Measurements from ENCODE around the gene RAB14. TPM values are rescaled to one million over a fixed set of nuclear protein-coding genes. Genes with fewer than 3 reads are reported as not detected.
"Not testable (repeated sequence)": the region's sequence is repeated elsewhere in the genome, so short reads cannot be mapped to it uniquely, and the experiment has no call there.

RAB14 gene
- polyA plus RNA-seq, 4 donors, result 36.3 to 67.8 (median 40.6) TPM

DNA sequence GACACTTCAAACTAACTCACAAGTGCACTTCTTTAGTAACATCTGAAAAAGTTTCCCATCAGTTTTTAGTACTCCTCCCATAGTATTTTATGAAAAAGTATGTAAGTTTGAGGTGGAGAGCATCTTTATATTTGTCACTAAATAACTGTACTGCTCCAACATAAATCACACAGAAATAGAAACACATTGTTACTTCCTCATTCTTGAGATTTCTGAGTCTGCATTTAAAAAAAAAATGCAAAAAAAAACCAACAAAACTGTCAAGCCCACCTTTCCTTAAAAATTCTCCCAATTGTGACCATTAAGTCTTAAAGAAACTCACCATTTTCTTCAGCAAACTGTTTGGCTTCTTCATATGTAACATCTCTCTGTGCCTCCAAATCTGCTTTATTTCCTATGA, 18.7 kb downstream of the RAB14 start:
- no peak for FAIRE-seq
- H3K4me1 ChIP-seq (ENCODE audit: control insufficient read depth in 3 of 3, insufficient read depth in 2 of 3, low read depth in 1 of 3, low read length in 2 of 3), result peaks cover 0 to 15% (median 2%) of the 10 kb centered on the region in 3 donors
- peaks cover 2 to 4% (median 2%) of the 10 kb centered on the region in 3 donors for H3K36me3 ChIP-seq (ENCODE audit: control insufficient read depth in 3 of 3, insufficient read depth in 2 of 3, low read depth in 1 of 3, low read length in 3 of 3)

DNA sequence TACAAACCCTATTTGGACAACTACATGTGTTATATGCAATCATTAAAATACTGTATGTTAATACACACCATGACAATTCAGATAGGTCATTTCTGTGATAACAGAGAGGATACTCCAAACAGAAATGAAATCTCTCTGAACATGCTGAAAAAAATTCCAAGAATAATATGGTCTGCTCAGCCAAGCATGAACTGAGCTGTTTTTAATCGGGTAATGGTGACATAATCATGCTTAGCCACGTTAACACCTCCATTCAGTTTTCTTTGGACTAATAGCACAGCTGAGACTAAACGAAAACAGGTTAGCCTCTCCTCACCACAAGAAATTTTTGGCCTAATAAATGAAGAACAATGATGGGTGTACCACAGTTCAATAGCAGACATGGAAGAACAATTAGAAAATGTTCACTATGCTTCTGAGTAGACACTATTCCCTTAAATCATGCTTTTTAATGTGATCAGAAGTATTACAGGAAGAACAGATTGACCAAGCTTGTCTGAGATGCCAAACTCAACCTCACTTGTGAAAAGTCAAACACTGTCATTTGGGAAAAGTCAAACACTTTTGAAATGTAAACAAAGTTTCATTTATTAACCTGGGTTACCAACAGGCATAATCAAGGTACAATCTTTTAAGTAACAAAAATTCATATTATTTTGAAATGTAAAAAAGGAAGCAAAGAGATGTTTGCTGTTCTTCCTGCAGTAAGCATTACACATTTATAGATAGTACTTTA, 19.4 kb downstream of the RAB14 start:
- no peak overlapping the region for H3K4me3 ChIP-seq (ENCODE audit: low read depth in 1 of 3, low read length in 3 of 3)
- peaks cover 0 to 15% (median 2%) of the 10 kb centered on the region in 3 donors for H3K4me1 ChIP-seq (ENCODE audit: control insufficient read depth in 3 of 3, insufficient read depth in 2 of 3, low read depth in 1 of 3, low read length in 2 of 3)
- no peak overlapping the region for H3K27ac ChIP-seq (ENCODE audit: low read depth in 1 of 3, low read length in 2 of 3)
- FAIRE-seq, result no peak
- H3K27me3 ChIP-seq (ENCODE audit: control insufficient read depth in 3 of 3, insufficient read depth in 3 of 3, low read length in 3 of 3), result no peaks in the 10 kb centered on the region
- H3K9me3 ChIP-seq (ENCODE audit: control insufficient read depth in 2 of 2, insufficient read depth in 1 of 2, low read depth in 1 of 2, low read length in 1 of 2), result no peaks in the 10 kb centered on the region
- peaks cover 2 to 4% (median 2%) of the 10 kb centered on the region in 3 donors for H3K36me3 ChIP-seq (ENCODE audit: control insufficient read depth in 3 of 3, insufficient read depth in 2 of 3, low read depth in 1 of 3, low read length in 3 of 3)
- WGBS, 3 donors, result 79 to 91% (median 85%) methylated on average over 3 of the region's 3 CpGs
- no peak for DNase-seq

More for the DNA sequence above, 18.7 kb downstream of the RAB14 start:
- H3K9me3 ChIP-seq (ENCODE audit: control insufficient read depth in 2 of 2, insufficient read depth in 1 of 2, low read depth in 1 of 2, low read length in 1 of 2), result no peaks in the 10 kb centered on the region
- no peak overlapping the region for H3K4me3 ChIP-seq (ENCODE audit: low read depth in 1 of 3, low read length in 3 of 3)
- no peaks in the 10 kb centered on the region for H3K27me3 ChIP-seq (ENCODE audit: control insufficient read depth in 3 of 3, insufficient read depth in 3 of 3, low read length in 3 of 3)
- no peak overlapping the region for H3K27ac ChIP-seq (ENCODE audit: low read depth in 1 of 3, low read length in 2 of 3)
- DNase-seq, result no peak

DNA sequence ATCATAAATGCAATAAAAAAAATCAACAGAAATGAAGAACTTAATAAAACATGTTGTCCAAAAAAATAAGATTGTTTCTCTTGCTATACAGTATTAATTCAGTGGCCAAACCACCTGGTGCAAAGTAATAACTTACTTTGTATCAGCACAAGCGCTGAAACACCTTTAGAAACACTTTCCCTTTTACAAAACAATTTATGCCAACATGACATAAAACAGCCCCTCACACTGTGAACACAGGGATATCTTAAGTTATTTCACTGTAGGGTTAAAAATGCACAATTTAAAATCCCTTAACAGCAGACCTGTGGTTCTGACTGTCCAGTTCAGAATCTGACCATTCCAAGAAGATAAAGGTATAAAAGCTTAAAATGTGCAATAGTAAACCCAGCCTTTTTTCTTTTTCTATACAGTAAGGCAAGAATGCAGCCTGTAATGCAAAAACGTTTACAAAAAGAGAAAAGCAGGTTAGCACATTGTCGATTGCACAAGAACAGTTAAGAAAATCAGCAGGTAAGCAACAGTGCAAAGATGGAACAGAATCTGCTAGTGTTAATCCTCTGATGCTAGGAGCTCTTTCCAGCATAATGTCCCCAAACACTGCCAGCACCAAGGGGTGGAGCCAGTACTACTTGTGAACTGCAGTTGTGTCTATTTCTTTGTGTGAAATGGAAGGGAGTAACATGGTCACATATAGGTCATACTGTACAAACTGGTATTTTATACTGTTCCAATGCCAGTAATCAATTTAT, 21.6 kb downstream of the RAB14 start:
- no peaks in the 10 kb centered on the region for H3K9me3 ChIP-seq (ENCODE audit: control insufficient read depth in 2 of 2, insufficient read depth in 1 of 2, low read depth in 1 of 2, low read length in 1 of 2)
- no peak overlapping the region for H3K4me3 ChIP-seq (ENCODE audit: low read depth in 1 of 3, low read length in 3 of 3)
- DNase-seq (no peak), FAIRE-seq (no peak)
- no peak overlapping the region for H3K27ac ChIP-seq (ENCODE audit: low read depth in 1 of 3, low read length in 2 of 3)
- peaks cover 0 to 18% (median 0%) of the 10 kb centered on the region in 3 donors for H3K4me1 ChIP-seq (ENCODE audit: control insufficient read depth in 3 of 3, insufficient read depth in 2 of 3, low read depth in 1 of 3, low read length in 2 of 3)
- no peaks in the 10 kb centered on the region for H3K27me3 ChIP-seq (ENCODE audit: control insufficient read depth in 3 of 3, insufficient read depth in 3 of 3, low read length in 3 of 3)
- H3K36me3 ChIP-seq (ENCODE audit: control insufficient read depth in 3 of 3, insufficient read depth in 2 of 3, low read depth in 1 of 3, low read length in 3 of 3), result peaks cover 2 to 10% (median 4%) of the 10 kb centered on the region in 3 donors
- 80 to 83% (median 80%) methylated on average over 3 of the region's 3 CpGs for WGBS, 3 donors

DNA sequence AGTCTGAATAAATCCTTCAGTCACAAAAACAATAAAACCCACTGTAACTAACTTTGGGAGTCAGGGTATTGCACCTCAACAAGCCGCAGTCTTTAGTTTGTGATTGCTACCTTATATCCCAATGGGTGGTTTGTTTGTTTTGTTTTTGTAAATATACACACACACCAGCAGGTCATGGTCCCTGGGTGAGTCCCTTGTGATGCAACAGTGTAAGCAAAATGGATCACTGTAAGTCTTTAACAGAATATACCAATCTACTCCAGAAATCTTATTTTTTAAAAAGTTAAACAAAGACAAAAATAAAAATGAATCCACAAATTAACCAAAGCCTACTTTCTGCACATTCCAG, 22.3 kb downstream of the RAB14 start:
- not testable (repeated sequence) for DNase-seq; H3K9me3 ChIP-seq (ENCODE audit: control insufficient read depth in 2 of 2, insufficient read depth in 1 of 2, low read depth in 1 of 2, low read length in 1 of 2); H3K4me3 ChIP-seq (ENCODE audit: low read depth in 1 of 3, low read length in 3 of 3); H3K27me3 ChIP-seq (ENCODE audit: control insufficient read depth in 3 of 3, insufficient read depth in 3 of 3, low read length in 3 of 3)
- FAIRE-seq, result peak; percentile 5
- peaks cover 4 to 12% (median 4%) of the 10 kb centered on the region in 3 donors for H3K36me3 ChIP-seq (ENCODE audit: control insufficient read depth in 3 of 3, insufficient read depth in 2 of 3, low read depth in 1 of 3, low read length in 3 of 3)
- H3K4me1 ChIP-seq (ENCODE audit: control insufficient read depth in 3 of 3, insufficient read depth in 2 of 3, low read depth in 1 of 3, low read length in 2 of 3), result peaks cover 0 to 18% (median 0%) of the 10 kb centered on the region in 3 donors
- peak overlapping the region in 1 of 3 donors; percentile 68 for H3K27ac ChIP-seq (ENCODE audit: low read depth in 1 of 3, low read length in 2 of 3)
- 78 to 87% (median 79%) methylated on average over 1 of the region's 1 CpG for WGBS, 3 donors

DNA sequence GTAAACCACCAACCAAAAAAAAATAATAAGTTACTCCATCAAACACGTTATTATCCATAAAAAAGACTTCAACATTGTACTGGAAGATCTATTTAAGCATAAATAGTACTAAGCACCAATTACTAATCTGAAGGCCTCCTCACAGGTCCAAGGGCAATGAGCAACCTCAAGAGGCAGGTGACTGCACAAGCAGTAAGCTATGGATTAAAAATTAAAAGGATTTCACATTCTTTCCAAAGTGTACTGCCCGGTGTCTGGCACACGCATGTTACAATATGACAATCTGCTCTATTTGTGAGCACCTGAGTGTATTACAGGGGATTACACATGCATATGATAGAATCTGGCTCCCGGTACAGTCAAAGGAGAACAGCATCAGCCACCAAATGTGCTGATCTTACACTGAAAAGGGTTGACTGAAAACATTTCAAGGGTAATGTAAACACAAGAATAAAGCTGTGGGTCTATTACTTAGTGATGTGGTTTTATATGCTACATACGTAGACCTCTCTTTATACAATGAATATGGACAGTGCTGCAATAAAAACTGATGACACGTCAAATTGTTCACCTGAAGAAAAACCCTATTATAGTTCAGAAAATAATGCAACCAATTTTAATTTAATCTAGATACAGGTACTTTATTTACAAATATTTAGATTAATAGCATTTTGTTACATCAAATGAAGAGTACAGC, 22.8 kb downstream of the RAB14 start:
- Histone ChIP-seq H3K27ac (ENCODE audit: low read depth in 1 of 3, low read length in 2 of 3) (peak overlapping the region in 1 of 3 donors; percentile 75), H3K27me3 (ENCODE audit: control insufficient read depth in 3 of 3, insufficient read depth in 3 of 3, low read length in 3 of 3) (no peaks in the 10 kb centered on the region), H3K9me3 (ENCODE audit: control insufficient read depth in 2 of 2, insufficient read depth in 1 of 2, low read depth in 1 of 2, low read length in 1 of 2) (no peaks in the 10 kb centered on the region), H3K4me1 (ENCODE audit: control insufficient read depth in 3 of 3, insufficient read depth in 2 of 3, low read depth in 1 of 3, low read length in 2 of 3) (peaks cover 0 to 16% (median 0%) of the 10 kb centered on the region in 3 donors), H3K4me3 (ENCODE audit: low read depth in 1 of 3, low read length in 3 of 3) (no peak overlapping the region), H3K36me3 (ENCODE audit: control insufficient read depth in 3 of 3, insufficient read depth in 2 of 3, low read depth in 1 of 3, low read length in 3 of 3) (peaks cover 4 to 12% (median 7%) of the 10 kb centered on the region in 3 donors)
- peak; percentile 36 to 78 for DNase-seq
- WGBS, 3 donors, result 30 to 67% (median 42%) methylated on average over 6 of the region's 6 CpGs
- FAIRE-seq, result no peak

DNA sequence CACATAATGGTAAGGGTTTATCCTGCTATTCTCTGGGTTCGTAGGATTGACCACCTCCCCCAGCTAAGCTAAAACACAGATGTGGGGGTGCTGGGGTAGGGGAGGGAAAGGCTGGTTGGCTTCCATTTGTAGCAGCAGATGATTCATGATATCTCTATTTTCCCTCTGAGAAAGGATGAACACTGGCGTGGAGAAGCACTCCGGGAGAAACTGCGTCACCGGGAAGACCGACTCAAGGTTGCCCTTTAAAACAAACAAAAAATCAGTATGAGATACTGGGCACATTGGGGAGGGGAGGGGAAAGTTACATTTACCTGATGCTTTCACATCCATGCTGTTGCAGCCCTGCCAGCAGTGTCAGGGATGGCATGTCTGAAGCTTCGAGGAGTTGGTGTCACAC, 28.2 kb downstream of the RAB14 start:
- peaks cover 7 to 34% (median 18%) of the 10 kb centered on the region in 3 donors for H3K36me3 ChIP-seq (ENCODE audit: control insufficient read depth in 3 of 3, insufficient read depth in 2 of 3, low read depth in 1 of 3, low read length in 3 of 3)
- no peaks in the 10 kb centered on the region for H3K27me3 ChIP-seq (ENCODE audit: control insufficient read depth in 3 of 3, insufficient read depth in 3 of 3, low read length in 3 of 3)
- no peak overlapping the region for H3K27ac ChIP-seq (ENCODE audit: low read depth in 1 of 3, low read length in 2 of 3)
- no peak overlapping the region for H3K4me3 ChIP-seq (ENCODE audit: low read depth in 1 of 3, low read length in 3 of 3)
- no peak for DNase-seq
- WGBS, 3 donors, result 93 to 98% (median 96%) methylated on average over 7 of the region's 7 CpGs
- H3K4me1 ChIP-seq (ENCODE audit: control insufficient read depth in 3 of 3, insufficient read depth in 2 of 3, low read depth in 1 of 3, low read length in 2 of 3), result peaks cover 0 to 6% (median 0%) of the 10 kb centered on the region in 3 donors
- H3K9me3 ChIP-seq (ENCODE audit: control insufficient read depth in 2 of 2, insufficient read depth in 1 of 2, low read depth in 1 of 2, low read length in 1 of 2), result no peaks in the 10 kb centered on the region
- FAIRE-seq, result no peak

DNA sequence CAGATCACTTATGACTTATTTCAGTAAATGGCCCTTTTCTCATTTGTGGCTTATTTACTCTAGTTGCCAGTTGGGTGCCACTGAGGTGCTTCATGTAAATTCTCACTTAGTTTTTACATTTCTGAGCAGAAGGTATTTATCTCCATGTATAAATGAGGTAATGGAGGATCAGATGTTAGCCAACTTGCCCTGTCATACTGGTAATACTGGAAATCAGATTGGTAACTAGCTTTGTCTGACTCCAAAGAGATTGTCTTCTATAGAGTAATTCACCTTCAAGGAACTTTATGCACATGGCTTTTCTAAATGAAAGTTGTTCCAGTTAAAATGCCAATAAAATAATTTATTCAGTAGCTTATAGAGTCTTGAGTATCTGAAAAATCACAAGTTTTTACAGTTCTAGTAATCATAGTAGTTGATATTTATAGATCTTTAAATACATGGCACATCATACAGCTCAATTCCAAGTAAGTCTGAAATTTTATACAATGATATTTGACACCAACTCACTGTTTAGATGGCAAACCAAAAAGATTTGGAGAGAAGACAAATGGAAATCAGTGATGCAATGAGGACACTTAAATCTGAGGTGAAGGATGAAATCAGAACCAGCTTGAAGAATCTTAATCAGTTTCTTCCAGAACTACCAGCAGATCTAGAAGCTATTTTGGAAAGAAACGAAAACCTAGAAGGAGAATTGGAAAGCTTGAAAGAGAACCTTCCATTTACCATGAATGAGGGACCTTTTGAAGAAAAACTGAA, 28.8 kb downstream of the RAB14 start:
- Histone ChIP-seq H3K27ac (ENCODE audit: low read depth in 1 of 3, low read length in 2 of 3) (no peak overlapping the region), H3K36me3 (ENCODE audit: control insufficient read depth in 3 of 3, insufficient read depth in 2 of 3, low read depth in 1 of 3, low read length in 3 of 3) (peaks cover 7 to 38% (median 21%) of the 10 kb centered on the region in 3 donors), H3K9me3 (ENCODE audit: control insufficient read depth in 2 of 2, insufficient read depth in 1 of 2, low read depth in 1 of 2, low read length in 1 of 2) (no peaks in the 10 kb centered on the region), H3K4me1 (ENCODE audit: control insufficient read depth in 3 of 3, insufficient read depth in 2 of 3, low read depth in 1 of 3, low read length in 2 of 3) (peaks cover 0 to 2% (median 0%) of the 10 kb centered on the region in 3 donors), H3K27me3 (ENCODE audit: control insufficient read depth in 3 of 3, insufficient read depth in 3 of 3, low read length in 3 of 3) (no peaks in the 10 kb centered on the region), H3K4me3 (ENCODE audit: low read depth in 1 of 3, low read length in 3 of 3) (no peak overlapping the region)
- FAIRE-seq, result no peak
- DNase-seq, result no peak
- WGBS, 3 donors, result 87 to 100% (median 90%) methylated on average over 1 of the region's 1 CpG

DNA sequence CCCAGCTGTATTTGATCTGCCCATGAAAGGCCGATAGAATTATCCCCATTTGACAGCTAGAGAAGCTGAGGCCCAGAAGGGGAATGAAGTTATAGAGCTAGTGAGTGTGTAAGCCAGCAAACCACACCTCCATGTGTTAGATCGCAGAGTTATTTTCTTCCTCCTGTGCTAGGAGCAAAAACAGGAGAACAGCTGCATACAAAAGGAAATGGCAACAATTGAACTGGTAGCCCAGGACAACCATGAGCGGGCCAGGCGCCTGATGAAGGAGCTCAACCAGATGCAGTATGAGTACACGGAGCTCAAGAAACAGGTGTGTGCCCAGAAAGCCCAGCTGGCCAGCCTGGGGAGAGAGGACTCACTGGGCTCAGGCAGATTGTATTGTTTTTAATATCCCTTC, 30.4 kb downstream of the RAB14 start:
- H3K27me3 ChIP-seq (ENCODE audit: control insufficient read depth in 3 of 3, insufficient read depth in 3 of 3, low read length in 3 of 3), result no peaks in the 10 kb centered on the region
- no peaks in the 10 kb centered on the region for H3K4me1 ChIP-seq (ENCODE audit: control insufficient read depth in 3 of 3, insufficient read depth in 2 of 3, low read depth in 1 of 3, low read length in 2 of 3)
- no peaks in the 10 kb centered on the region for H3K9me3 ChIP-seq (ENCODE audit: control insufficient read depth in 2 of 2, insufficient read depth in 1 of 2, low read depth in 1 of 2, low read length in 1 of 2)
- H3K27ac ChIP-seq (ENCODE audit: low read depth in 1 of 3, low read length in 2 of 3), result no peak overlapping the region
- DNase-seq, result no peak
- FAIRE-seq, result no peak
- no peak overlapping the region for H3K4me3 ChIP-seq (ENCODE audit: low read depth in 1 of 3, low read length in 3 of 3)
- peaks cover 13 to 43% (median 21%) of the 10 kb centered on the region in 3 donors for H3K36me3 ChIP-seq (ENCODE audit: control insufficient read depth in 3 of 3, insufficient read depth in 2 of 3, low read depth in 1 of 3, low read length in 3 of 3)
- 85 to 91% (median 90%) methylated on average over 5 of the region's 5 CpGs for WGBS, 3 donors

Data from small intestine (tissue), 7 donors.